Astrocyte (in vitro differentiated cells and primary cell): Measurements from ENCODE around the gene LGALS1. TPM values are rescaled to one million over a fixed set of nuclear protein-coding genes. Genes with fewer than 3 reads are reported as not detected.

Source experiments
- DNase-seq: peaks from one replicate; pipeline ENCODE4 v3.0.0-alpha.2; 2010; ENCODE audit warnings: low read depth
- FAIRE-seq: peaks from 2 replicates; lab custom pipeline; 2011; peaks lifted over from hg19 to GRCh38; lab: Jason Lieb, UNC
- H2AFZ ChIP-seq: 2 replicates; pipeline ENCODE4 v1.6.0; 2012; ENCODE audit warnings: low read depth, low read length, inconsistent platforms
- H3K27ac ChIP-seq: 2 replicates; pipeline ENCODE4 v1.5.1; 2011; ENCODE audit warnings: low read depth, low read length, inconsistent platforms
- H3K27me3 ChIP-seq: 2 replicates; pipeline ENCODE4 v1.6.0; 2011; ENCODE audit warnings: low read length, inconsistent platforms; ENCODE audit not compliant: insufficient read depth
- H3K36me3 ChIP-seq: 2 replicates; pipeline ENCODE4 v1.5.1; 2011; ENCODE audit warnings: low read length, inconsistent platforms; ENCODE audit not compliant: insufficient read depth
- H3K4me1 ChIP-seq: 2 replicates; pipeline ENCODE4 v1.5.1; 2011; ENCODE audit warnings: low read length, inconsistent platforms; ENCODE audit not compliant: insufficient read depth
- H3K4me2 ChIP-seq: 2 replicates; pipeline ENCODE4 v1.6.0; 2012; ENCODE audit warnings: low read length, inconsistent platforms
- H3K4me3 ChIP-seq: 2 replicates; pipeline ENCODE4 v1.5.1; 2011; ENCODE audit warnings: low read depth, mild to moderate bottlenecking, low read length, inconsistent platforms; ENCODE audit not compliant: insufficient read depth
- H3K79me2 ChIP-seq: 2 replicates; pipeline ENCODE4 v1.6.0; 2012; ENCODE audit warnings: mild to moderate bottlenecking, low read length, inconsistent platforms; ENCODE audit not compliant: insufficient read depth
- H3K9ac ChIP-seq: 2 replicates; pipeline ENCODE4 v1.6.0; 2012; ENCODE audit warnings: mild to moderate bottlenecking, low read length, inconsistent platforms
- H3K9me3 ChIP-seq: 2 replicates; pipeline ENCODE4 v1.5.1; 2012; ENCODE audit warnings: low read depth, mild to moderate bottlenecking, low read length, inconsistent platforms; ENCODE audit not compliant: insufficient read depth
- H4K20me1 ChIP-seq: 2 replicates; pipeline ENCODE4 v1.6.0; 2012; ENCODE audit warnings: low read length, inconsistent platforms; ENCODE audit not compliant: insufficient read depth
- H3K27ac Mint-ChIP-seq: one replicate; pipeline ENCODE4 v1.8.0; 2021; ENCODE audit warnings: mild to moderate bottlenecking, mixed read lengths; ENCODE audit not compliant: unreplicated experiment
- H3K27me3 Mint-ChIP-seq: one replicate; pipeline ENCODE4 v1.8.0; 2021; ENCODE audit warnings: low read depth, mixed read lengths; ENCODE audit not compliant: unreplicated experiment
- H3K36me3 Mint-ChIP-seq: one replicate; pipeline ENCODE4 v1.8.0; 2021; ENCODE audit warnings: low read depth, mixed read lengths; ENCODE audit not compliant: unreplicated experiment
- H3K4me1 Mint-ChIP-seq: one replicate; pipeline ENCODE4 v1.8.0; 2021; ENCODE audit warnings: low read depth, mixed read lengths; ENCODE audit not compliant: unreplicated experiment
- H3K4me3 Mint-ChIP-seq: one replicate; pipeline ENCODE4 v1.8.0; 2021; ENCODE audit warnings: mild to moderate bottlenecking, moderate library complexity, mixed read lengths; ENCODE audit not compliant: unreplicated experiment
- H3K9me3 Mint-ChIP-seq: one replicate; pipeline ENCODE4 v1.8.0; 2021; ENCODE audit warnings: mild to moderate bottlenecking, mixed read lengths; ENCODE audit not compliant: unreplicated experiment
- CTCF ChIP-seq: IDR thresholded peaks from 2 replicates; pipeline ENCODE4 v1.5.1; 2011; ENCODE audit warnings: low read depth, mild to moderate bottlenecking, inconsistent platforms, low read length, moderate library complexity; ENCODE audit not compliant: insufficient read depth
- EZH2 ChIP-seq: IDR thresholded peaks from 2 replicates; pipeline ENCODE4 v1.6.1; 2012; ENCODE audit warnings: mild to moderate bottlenecking, low read length, inconsistent platforms; ENCODE audit not compliant: insufficient read depth
- total RNA-seq: library from RNA; stranded (reverse); gene quantifications from 2 replicates; pipeline ENCODE4 v1.2.1, GENCODE V29; 2021

Gene LGALS1
- total RNA-seq, 1 donor from 2014 or later = 240 TPM

- DNase-seq (no peak), FAIRE-seq (no peak)
- H3K4me1 Mint-ChIP-seq = peaks cover 13% of the 10 kb centered on the region
- Histone ChIP-seq H3K79me2 (peaks cover 28% of the 10 kb centered on the region), H3K27me3 (no peaks in the 10 kb centered on the region), H3K9me3 (no peaks in the 10 kb centered on the region), H3K36me3 (peaks cover 17% of the 10 kb centered on the region), H2AFZ (no peak overlapping the region), H4K20me1 (peaks cover 55% of the 10 kb centered on the region), H3K9ac (peak overlapping the region; percentile 4), H3K4me3 (no peak overlapping the region), H3K4me1 (peaks cover 25% of the 10 kb centered on the region), H3K27ac (no peak overlapping the region), H3K4me2 (peak overlapping the region; percentile 31)
- no peaks in the 10 kb centered on the region for H3K27me3 Mint-ChIP-seq
- no peak overlapping the region for H3K4me3 Mint-ChIP-seq
- TF ChIP-seq CTCF = no peak
- no peak for TF ChIP-seq EZH2
- no peak overlapping the region for H3K27ac Mint-ChIP-seq
- H3K9me3 Mint-ChIP-seq = no peaks in the 10 kb centered on the region
- peaks cover 2% of the 10 kb centered on the region for H3K36me3 Mint-ChIP-seq
These were observed 4.2 kb downstream of the LGALS1 start for GRCh38 chr22:37679670-37680069.

GRCh38 chr22:37680191-37680851, 4.9 kb downstream of the LGALS1 start:
- H3K4me1 ChIP-seq = peaks cover 20% of the 10 kb centered on the region
- no peak overlapping the region for H3K9ac ChIP-seq
- Mint-ChIP-seq H3K36me3 (peaks cover 2% of the 10 kb centered on the region), H3K27me3 (no peaks in the 10 kb centered on the region), H3K4me3 (no peak overlapping the region), H3K9me3 (no peaks in the 10 kb centered on the region), H3K4me1 (peaks cover 13% of the 10 kb centered on the region), H3K27ac (no peak overlapping the region)
- no peak for FAIRE-seq
- H4K20me1 ChIP-seq = peaks cover 55% of the 10 kb centered on the region
- H3K4me3 ChIP-seq = no peak overlapping the region
- H3K27me3 ChIP-seq = no peaks in the 10 kb centered on the region
- H3K9me3 ChIP-seq = no peaks in the 10 kb centered on the region
- no peak for TF ChIP-seq EZH2
- TF ChIP-seq CTCF = no peak
- no peak for DNase-seq
- peaks cover 17% of the 10 kb centered on the region for H3K36me3 ChIP-seq
- no peak overlapping the region for H2AFZ ChIP-seq
- peaks cover 28% of the 10 kb centered on the region for H3K79me2 ChIP-seq
- H3K4me2 ChIP-seq = peak overlapping the region; percentile 31
- H3K27ac ChIP-seq = no peak overlapping the region

- DNase-seq = peak; percentile 55
- Mint-ChIP-seq H3K36me3 (peaks cover 2% of the 10 kb centered on the region), H3K9me3 (no peaks in the 10 kb centered on the region), H3K27me3 (no peaks in the 10 kb centered on the region), H3K4me3 (no peak overlapping the region), H3K4me1 (peaks cover 13% of the 10 kb centered on the region), H3K27ac (no peak overlapping the region)
- peaks cover 22% of the 10 kb centered on the region for H3K79me2 ChIP-seq
- FAIRE-seq = no peak
- H3K27ac ChIP-seq = no peak overlapping the region
- H3K27me3 ChIP-seq = no peaks in the 10 kb centered on the region
- H3K4me1 ChIP-seq = peaks cover 20% of the 10 kb centered on the region
- TF ChIP-seq EZH2 (no peak), CTCF (no peak)
- H4K20me1 ChIP-seq = peaks cover 50% of the 10 kb centered on the region
- H3K9ac ChIP-seq = no peak overlapping the region
- peaks cover 17% of the 10 kb centered on the region for H3K36me3 ChIP-seq
- H3K4me2 ChIP-seq = peak overlapping the region; percentile 3
- H2AFZ ChIP-seq = no peak overlapping the region
- no peaks in the 10 kb centered on the region for H3K9me3 ChIP-seq
- H3K4me3 ChIP-seq = no peak overlapping the region
These were observed 5.6 kb downstream of the LGALS1 start for GRCh38 chr22:37681001-37681424.
